ENCODE data around the gene MED15. TPM values are rescaled to one million over a fixed set of nuclear protein-coding genes. Genes with fewer than 3 reads are reported as not detected.

MED15 gene
- total and polyA plus RNA-seq, 10 of the 15 experiments (the other 5 are each of a cell fraction or from before 2014, with no cell fraction given): 1.4 to 75.2 (median 26.9) TPM

DNA sequence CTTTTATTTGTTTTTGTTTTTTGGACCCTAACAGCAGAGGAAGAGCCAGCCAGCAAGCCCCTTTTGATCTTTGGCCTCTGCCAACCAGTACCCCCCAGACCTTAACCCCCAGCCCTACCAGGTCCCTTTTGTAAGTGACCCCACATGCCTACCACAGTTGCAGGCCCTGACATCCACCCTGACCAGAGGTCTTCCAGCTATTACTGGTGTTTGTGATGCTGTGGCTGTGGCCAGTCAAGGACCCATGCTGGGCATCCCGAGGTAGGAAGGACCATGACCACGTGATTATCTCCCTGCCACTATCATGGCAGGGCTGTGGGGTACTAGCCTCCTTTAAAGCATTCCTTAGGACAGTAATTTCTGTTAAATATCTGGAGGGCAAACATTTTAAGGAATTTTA, 9.0 kb downstream of the MED15 start:
- TF ChIP-seq BRCA1 (IDR thresholded peaks at IDR 0.05; ENCODE audit: low read depth, low read length) (no peak), WRNIP1 (IDR thresholded peaks at IDR 0.05; ENCODE audit: borderline replicate concordance, low read depth, low read length) (no peak), IKZF1 (conservative IDR thresholded peaks at IDR 0.05) (no peak), NRF1 (conservative IDR thresholded peaks at IDR 0.05; ENCODE audit: low read depth, low read length) (no peak)
- TF ChIP-seq, protein P1, sequence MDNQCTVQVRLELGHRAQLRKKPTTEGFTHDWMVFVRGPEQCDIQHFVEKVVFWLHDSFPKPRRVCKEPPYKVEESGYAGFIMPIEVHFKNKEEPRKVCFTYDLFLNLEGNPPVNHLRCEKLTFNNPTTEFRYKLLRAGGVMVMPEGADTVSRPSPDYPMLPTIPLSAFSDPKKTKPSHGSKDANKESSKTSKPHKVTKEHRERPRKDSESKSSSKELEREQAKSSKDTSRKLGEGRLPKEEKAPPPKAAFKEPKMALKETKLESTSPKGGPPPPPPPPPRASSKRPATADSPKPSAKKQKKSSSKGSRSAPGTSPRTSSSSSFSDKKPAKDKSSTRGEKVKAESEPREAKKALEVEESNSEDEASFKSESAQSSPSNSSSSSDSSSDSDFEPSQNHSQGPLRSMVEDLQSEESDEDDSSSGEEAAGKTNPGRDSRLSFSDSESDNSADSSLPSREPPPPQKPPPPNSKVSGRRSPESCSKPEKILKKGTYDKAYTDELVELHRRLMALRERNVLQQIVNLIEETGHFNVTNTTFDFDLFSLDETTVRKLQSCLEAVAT (IDR thresholded peaks at IDR 0.05): no peak
- intact Hi-C loops (cut with micrococcal nuclease; ENCODE audit: unreplicated experiment): no loop called here
- Histone ChIP-seq H3K9ac (ENCODE audit: control insufficient read depth, insufficient read depth, low read length) (no peak overlapping the region), H3K36me3 (ENCODE audit: control insufficient read depth in 2 of 2, insufficient read depth in 2 of 2, low read length in 1 of 2) (peaks cover 15 to 24% of the 10 kb centered on the region in 2 experiments), H3K4me2 (ENCODE audit: control insufficient read depth, insufficient read depth) (no peak overlapping the region), H3K79me2 (ENCODE audit: control insufficient read depth, insufficient read depth, low read length) (peaks cover 70% of the 10 kb centered on the region), H3K4me3 (no peak overlapping the region), H3K4me1 (ENCODE audit: control insufficient read depth, insufficient read depth, low read length) (peaks cover 3% of the 10 kb centered on the region), H2AFZ (ENCODE audit: control insufficient read depth, low read depth, low read length) (no peak overlapping the region), H3K9me3 (replicated peaks; ENCODE audit: control insufficient read depth, insufficient read depth, low read length) (no peaks in the 10 kb centered on the region), H3K27ac (ENCODE audit: control insufficient read depth, insufficient read depth) (no peak overlapping the region), H3K27me3 (replicated peaks in 1 of 2; ENCODE audit: control insufficient read depth in 2 of 2, insufficient read depth in 2 of 2, low read length in 1 of 2) (no peaks in the 10 kb centered on the region), H4K20me1 (ENCODE audit: control insufficient read depth, insufficient read depth) (peaks cover 17% of the 10 kb centered on the region)
- no TSS peak for BruUV-seq (replicated peaks)
- ChIA-PET SMC1A (ENCODE audit: uncharacterized antibody, unreplicated experiment) (no interaction called here), CTCF (no interaction called here), RAD21 (ENCODE audit: unreplicated experiment) (no interaction called here), POLR2A (no interaction called here)
- DNase-seq (ENCODE audit: low read depth, low spot score) (no peak), FAIRE-seq (no peak), ATAC-seq (no peak)
- in situ Hi-C loops (cut with MboI): no loop called here
- 100% methylated on average over 2 of the region's 2 CpGs for WGBS (ENCODE audit: insufficient coverage, insufficient replicate concordance, low lambda C conversion rate, missing lambda C conversion rate)

DNA sequence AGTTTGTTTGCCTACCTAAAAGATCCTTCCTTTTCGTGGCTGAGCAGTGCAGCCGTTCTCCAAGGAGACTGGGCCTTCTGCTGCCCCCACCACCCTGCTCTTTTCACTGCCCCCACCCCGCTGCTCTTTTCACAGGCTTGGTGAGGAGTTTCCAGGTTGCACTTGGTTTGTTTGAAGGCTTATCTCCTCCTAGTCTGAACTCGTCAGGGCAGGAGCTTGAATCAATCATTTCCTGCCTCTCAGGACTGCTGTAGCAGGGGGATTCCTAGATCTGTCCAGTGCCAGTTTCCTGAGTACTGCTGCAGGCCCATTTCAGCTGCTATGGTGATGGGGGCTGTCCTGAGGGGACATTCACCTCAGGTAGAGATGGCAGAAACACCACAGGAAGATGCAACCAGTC, 10.0 kb downstream of the MED15 start:
- no TSS peak for BruUV-seq (replicated peaks)
- H3K27me3 ChIP-seq (replicated peaks in 1 of 2; ENCODE audit: control insufficient read depth in 2 of 2, insufficient read depth in 2 of 2, low read length in 1 of 2): no peaks in the 10 kb centered on the region
- intact Hi-C loops (cut with micrococcal nuclease; ENCODE audit: unreplicated experiment) (no loop called here), in situ Hi-C loops (cut with MboI) (no loop called here)
- SMC1A ChIA-PET (ENCODE audit: uncharacterized antibody, unreplicated experiment): no interaction called here
- no peaks in the 10 kb centered on the region for H3K9me3 ChIP-seq (replicated peaks; ENCODE audit: control insufficient read depth, insufficient read depth, low read length)
- no peak overlapping the region for H3K9ac ChIP-seq (ENCODE audit: control insufficient read depth, insufficient read depth, low read length)
- FAIRE-seq: no peak
- CTCF ChIA-PET: no interaction called here
- 66% methylated on average over 4 of the region's 4 CpGs for WGBS (ENCODE audit: insufficient coverage, insufficient replicate concordance, low lambda C conversion rate, missing lambda C conversion rate)
- H2AFZ ChIP-seq (ENCODE audit: control insufficient read depth, low read depth, low read length): no peak overlapping the region
- no peak overlapping the region for H3K27ac ChIP-seq (ENCODE audit: control insufficient read depth, insufficient read depth)
- peaks cover 6% of the 10 kb centered on the region for H3K4me1 ChIP-seq (ENCODE audit: control insufficient read depth, insufficient read depth, low read length)
- peak; percentile 82 for ATAC-seq
- no peak for DNase-seq (ENCODE audit: low read depth, low spot score)
- H3K4me3 ChIP-seq: no peak overlapping the region
- H3K4me2 ChIP-seq (ENCODE audit: control insufficient read depth, insufficient read depth): no peak overlapping the region; the same call in 1 of the 2 replicates
- peaks cover 15 to 29% of the 10 kb centered on the region in 2 experiments for H3K36me3 ChIP-seq (ENCODE audit: control insufficient read depth in 2 of 2, insufficient read depth in 2 of 2, low read length in 1 of 2)
- RAD21 ChIA-PET (ENCODE audit: unreplicated experiment): interaction anchor here (1.2 kb wide), 1 partner anchor 9 kb away, joined by 3 read pairs; the partner anchor contains the start of gene MED15
- peaks cover 68% of the 10 kb centered on the region for H3K79me2 ChIP-seq (ENCODE audit: control insufficient read depth, insufficient read depth, low read length)
- POLR2A ChIA-PET: no interaction called here
- H4K20me1 ChIP-seq (ENCODE audit: control insufficient read depth, insufficient read depth): peaks cover 20% of the 10 kb centered on the region
- no peak for TF ChIP-seq CREB1 (IDR thresholded peaks at IDR 0.05; ENCODE audit: low read depth)
- TF ChIP-seq, protein P1 (IDR thresholded peaks at IDR 0.05): no peak
- TF ChIP-seq, protein P2, sequence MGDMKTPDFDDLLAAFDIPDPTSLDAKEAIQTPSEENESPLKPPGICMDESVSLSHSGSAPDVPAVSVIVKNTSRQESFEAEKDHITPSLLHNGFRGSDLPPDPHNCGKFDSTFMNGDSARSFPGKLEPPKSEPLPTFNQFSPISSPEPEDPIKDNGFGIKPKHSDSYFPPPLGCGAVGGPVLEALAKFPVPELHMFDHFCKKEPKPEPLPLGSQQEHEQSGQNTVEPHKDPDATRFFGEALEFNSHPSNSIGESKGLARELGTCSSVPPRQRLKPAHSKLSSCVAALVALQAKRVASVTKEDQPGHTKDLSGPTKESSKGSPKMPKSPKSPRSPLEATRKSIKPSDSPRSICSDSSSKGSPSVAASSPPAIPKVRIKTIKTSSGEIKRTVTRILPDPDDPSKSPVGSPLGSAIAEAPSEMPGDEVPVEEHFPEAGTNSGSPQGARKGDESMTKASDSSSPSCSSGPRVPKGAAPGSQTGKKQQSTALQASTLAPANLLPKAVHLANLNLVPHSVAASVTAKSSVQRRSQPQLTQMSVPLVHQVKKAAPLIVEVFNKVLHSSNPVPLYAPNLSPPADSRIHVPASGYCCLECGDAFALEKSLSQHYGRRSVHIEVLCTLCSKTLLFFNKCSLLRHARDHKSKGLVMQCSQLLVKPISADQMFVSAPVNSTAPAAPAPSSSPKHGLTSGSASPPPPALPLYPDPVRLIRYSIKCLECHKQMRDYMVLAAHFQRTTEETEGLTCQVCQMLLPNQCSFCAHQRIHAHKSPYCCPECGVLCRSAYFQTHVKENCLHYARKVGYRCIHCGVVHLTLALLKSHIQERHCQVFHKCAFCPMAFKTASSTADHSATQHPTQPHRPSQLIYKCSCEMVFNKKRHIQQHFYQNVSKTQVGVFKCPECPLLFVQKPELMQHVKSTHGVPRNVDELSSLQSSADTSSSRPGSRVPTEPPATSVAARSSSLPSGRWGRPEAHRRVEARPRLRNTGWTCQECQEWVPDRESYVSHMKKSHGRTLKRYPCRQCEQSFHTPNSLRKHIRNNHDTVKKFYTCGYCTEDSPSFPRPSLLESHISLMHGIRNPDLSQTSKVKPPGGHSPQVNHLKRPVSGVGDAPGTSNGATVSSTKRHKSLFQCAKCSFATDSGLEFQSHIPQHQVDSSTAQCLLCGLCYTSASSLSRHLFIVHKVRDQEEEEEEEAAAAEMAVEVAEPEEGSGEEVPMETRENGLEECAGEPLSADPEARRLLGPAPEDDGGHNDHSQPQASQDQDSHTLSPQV (IDR thresholded peaks at IDR 0.05): no peak
- TF ChIP-seq BRCA1 (IDR thresholded peaks at IDR 0.05; ENCODE audit: low read depth, low read length): no peak
- no peak for TF ChIP-seq NFIC (IDR thresholded peaks at IDR 0.05; ENCODE audit: low read depth, low read length)
- TF ChIP-seq YY1 (IDR thresholded peaks at IDR 0.05; ENCODE audit: low read depth, low read length): no peak
- no peak for TF ChIP-seq SIN3A (IDR thresholded peaks at IDR 0.05; ENCODE audit: low read depth, low read length)
- no peak for TF ChIP-seq SMC3 (IDR thresholded peaks at IDR 0.05; ENCODE audit: borderline replicate concordance, low read length)
- TF ChIP-seq RUNX3 (IDR thresholded peaks at IDR 0.05; ENCODE audit: low read length): no peak

Measured in GM12878 (cell line).